GM23338 (cell line): ENCODE data around the gene GOLGB1. TPM values are rescaled to one million over a fixed set of nuclear protein-coding genes. Genes with fewer than 3 reads are reported as not detected.

Experiments used
- ATAC-seq: fragments of 200-7000 bp; cut with Tn5 transposase; 3 replicates; pipeline ENCODE4 v1.9.1; 2020
- DNase-seq: peaks from one replicate; pipeline ENCODE4 v3.0.0-alpha.2; 2015; ENCODE audit warnings: low spot score
- H2AFZ ChIP-seq: fragments of 200-600 bp; sonication (generic); 2 replicates; pipeline ENCODE4 v1.8.0; 2016; ENCODE audit warnings: antibody characterized with exemption, mild to moderate bottlenecking, moderate library complexity
- H3F3A ChIP-seq: fragments of 200-600 bp; sonication (generic); replicated peaks from 2 replicates; pipeline ENCODE4 v1.8.0; 2017; ENCODE audit warnings: antibody characterized with exemption, mixed run types, low read depth
- H3K27ac ChIP-seq: fragments of 200-600 bp; sonication (generic); 2 replicates; pipeline ENCODE4 v1.6.1; 2016; ENCODE audit warnings: low read depth
- H3K27me3 ChIP-seq: fragments of 200-600 bp; sonication (generic); 2 replicates; pipeline ENCODE4 v1.8.0; 2016; ENCODE audit warnings: mild to moderate bottlenecking, mixed run types, moderate library complexity; ENCODE audit not compliant: insufficient read depth
- H3K36me3 ChIP-seq: fragments of 200-600 bp; sonication (generic); 2 replicates; pipeline ENCODE4 v1.8.0; 2016; ENCODE audit warnings: mild to moderate bottlenecking; ENCODE audit not compliant: insufficient read depth
- H3K4me1 ChIP-seq: fragments of 200-600 bp; sonication (generic); 2 replicates; pipeline ENCODE4 v1.8.0; 2016; ENCODE audit warnings: mild to moderate bottlenecking, moderate library complexity; ENCODE audit not compliant: insufficient read depth
- H3K4me2 ChIP-seq: fragments of 200-600 bp; sonication (generic); 2 replicates; pipeline ENCODE4 v1.7.1; 2017; ENCODE audit warnings: mixed run types
- H3K4me3 ChIP-seq: fragments of 200-600 bp; sonication (generic); 2 replicates; pipeline ENCODE4 v1.6.1; 2016; ENCODE audit warnings: mixed run types
- H3K79me2 ChIP-seq: fragments of 200-600 bp; sonication (generic); replicated peaks from 2 replicates; pipeline ENCODE4 v1.8.0; 2017; ENCODE audit warnings: mild to moderate bottlenecking; ENCODE audit not compliant: insufficient read depth
- H3K9me2 ChIP-seq: fragments of 200-600 bp; sonication (generic); 2 replicates; pipeline ENCODE4 v1.8.0; 2017; ENCODE audit not compliant: insufficient read depth
- H4K20me1 ChIP-seq: fragments of 200-600 bp; sonication (generic); replicated peaks from 2 replicates; pipeline ENCODE4 v1.8.0; 2017; ENCODE audit warnings: mild to moderate bottlenecking; ENCODE audit not compliant: insufficient read depth
- H3K27ac Mint-ChIP-seq: 2 replicates; pipeline ENCODE4 v1.8.0; 2020; ENCODE audit warnings: inconsistent platforms, mild to moderate bottlenecking, moderate library complexity, mixed read lengths
- H3K27me3 Mint-ChIP-seq: 3 replicates; pipeline ENCODE4 v1.8.0; 2022; ENCODE audit warnings: low read depth, mild to moderate bottlenecking, moderate library complexity, mixed read lengths, inconsistent platforms; ENCODE audit not compliant: insufficient read depth, poor library complexity
- H3K36me3 Mint-ChIP-seq: 3 replicates; pipeline ENCODE4 v1.8.0; 2021; ENCODE audit warnings: low read depth, mild to moderate bottlenecking, inconsistent platforms, moderate library complexity, mixed read lengths
- H3K4me1 Mint-ChIP-seq: 3 replicates; pipeline ENCODE4 v1.8.0; 2020; ENCODE audit warnings: mild to moderate bottlenecking, inconsistent platforms, mixed read lengths
- H3K4me3 Mint-ChIP-seq: 3 replicates; pipeline ENCODE4 v1.8.0; 2021; ENCODE audit warnings: moderate library complexity, mild to moderate bottlenecking, inconsistent platforms, mixed read lengths
- H3K9me3 Mint-ChIP-seq: 3 replicates; pipeline ENCODE4 v1.8.0; 2020; ENCODE audit warnings: moderate library complexity, mild to moderate bottlenecking, inconsistent platforms, mixed read lengths
- JUNB ChIP-seq: IDR thresholded peaks from one replicate; pipeline ENCODE4 v1.6.1; 2016; ENCODE audit warnings: antibody characterized with exemption; ENCODE audit not compliant: unreplicated experiment
- NANOG ChIP-seq: IDR thresholded peaks from 2 replicates; pipeline ENCODE4 v1.6.1; 2016; ENCODE audit warnings: antibody characterized with exemption, borderline replicate concordance
- STAT1 ChIP-seq: IDR thresholded peaks from one replicate; pipeline ENCODE4 v1.6.1; 2016; ENCODE audit warnings: antibody characterized with exemption; ENCODE audit not compliant: unreplicated experiment
- polyA plus RNA-seq: library from polyadenylated mRNA; unstranded; fragments of >200 nt; fragmentation: Nextera tagmentation; extraction: Ambion mirVana; gene quantifications from 2 replicates; pipeline ENCODE4 v1.2.1, GENCODE V29; 2016
- total RNA-seq: library from RNA; depleted of rRNA; stranded (reverse); fragments of >200 nt; shearing (Covaris generic); gene quantifications from 2 replicates; pipeline ENCODE4 v1.2.3, GENCODE V29; 2014
- TF ChIP-seq, protein P1 (sequence below), 2 experiments: fragments of 200-600 bp in 1 of 2; sonication (generic) in 1 of 2; conservative IDR thresholded peaks; 2 replicates each; pipeline versions ENCODE4 v1.5.1 to v1.6.1; 2016 to 2017; ENCODE audit warnings: antibody characterized with exemption in 2 of 2, low read depth in 2 of 2, mild to moderate bottlenecking in 2 of 2, moderate library complexity in 1 of 2
- TF ChIP-seq, protein P2 (sequence below): fragments of 250-450 bp; sonication (Bioruptor Pico); IDR thresholded peaks from 2 replicates; pipeline ENCODE4 v1.5.0; 2020; ENCODE audit warnings: mild to moderate bottlenecking, moderate library complexity

The GOLGB1 gene
- total and polyA plus RNA-seq, 2 experiments from 2014 or later = 34.5 to 56.8 TPM

DNA sequence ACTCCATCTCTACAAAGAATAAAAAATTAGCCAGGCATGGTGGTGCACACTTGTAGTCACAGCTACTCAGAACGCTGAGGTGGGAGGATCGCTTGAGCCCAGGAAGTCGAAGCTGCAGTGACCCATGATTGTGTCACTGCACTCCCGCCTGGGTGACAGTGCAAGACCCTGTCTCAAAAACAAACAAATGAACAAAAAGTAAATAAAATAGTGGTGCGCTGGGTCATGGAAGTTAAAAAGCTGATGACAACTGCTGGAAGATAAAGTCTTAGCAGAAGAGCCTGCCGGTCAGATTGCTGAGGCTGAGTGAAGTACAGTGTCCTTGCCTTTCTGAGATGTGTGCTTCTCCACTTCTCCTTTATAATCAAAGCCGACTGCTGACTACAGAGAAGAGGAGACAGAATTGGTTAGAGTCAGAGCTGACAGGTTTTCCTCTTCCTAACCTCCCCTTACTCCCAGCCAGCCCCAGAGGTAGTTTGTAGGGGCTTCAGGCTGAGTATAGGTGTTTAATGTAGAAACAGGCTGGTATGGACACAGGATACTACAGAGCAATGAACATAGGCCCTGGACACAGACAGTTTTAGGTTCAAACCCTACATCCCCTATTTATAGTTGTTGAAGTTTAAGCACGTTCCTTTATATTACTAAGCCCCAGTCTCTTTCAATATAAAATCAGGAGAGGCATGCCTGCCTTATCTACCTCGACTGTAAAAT is 106.8 kb downstream of the GOLGB1 start:
- H3K27me3 Mint-ChIP-seq = no peaks in the 10 kb centered on the region
- Histone ChIP-seq H3K9me2 (no peaks in the 10 kb centered on the region; the same call in 1 of the 2 replicates), H3F3A (no peaks in the 10 kb centered on the region), H3K36me3 (no peaks in the 10 kb centered on the region), H3K4me1 (peaks cover 14% of the 10 kb centered on the region), H3K4me2 (no peak overlapping the region), H2AFZ (peak overlapping the region; percentile 72), H3K4me3 (no peak overlapping the region), H3K27ac (peak overlapping the region; percentile 3; the same call in 1 of the 2 replicates), H4K20me1 (no peaks in the 10 kb centered on the region), H3K27me3 (no peaks in the 10 kb centered on the region), H3K79me2 (no peaks in the 10 kb centered on the region)
- ATAC-seq = peak; percentile 55
- no peaks in the 10 kb centered on the region for H3K36me3 Mint-ChIP-seq
- H3K4me3 Mint-ChIP-seq = no peak overlapping the region
- H3K4me1 Mint-ChIP-seq = peaks cover 25% of the 10 kb centered on the region
- 0 out of 2 replicates have a peak overlapping the region, but pooled peaks have one; percentile 3 for H3K27ac Mint-ChIP-seq
- H3K9me3 Mint-ChIP-seq = no peaks in the 10 kb centered on the region
- TF ChIP-seq NANOG (no peak), STAT1 (no peak), JUNB (no peak)
- TF ChIP-seq, protein P1, sequence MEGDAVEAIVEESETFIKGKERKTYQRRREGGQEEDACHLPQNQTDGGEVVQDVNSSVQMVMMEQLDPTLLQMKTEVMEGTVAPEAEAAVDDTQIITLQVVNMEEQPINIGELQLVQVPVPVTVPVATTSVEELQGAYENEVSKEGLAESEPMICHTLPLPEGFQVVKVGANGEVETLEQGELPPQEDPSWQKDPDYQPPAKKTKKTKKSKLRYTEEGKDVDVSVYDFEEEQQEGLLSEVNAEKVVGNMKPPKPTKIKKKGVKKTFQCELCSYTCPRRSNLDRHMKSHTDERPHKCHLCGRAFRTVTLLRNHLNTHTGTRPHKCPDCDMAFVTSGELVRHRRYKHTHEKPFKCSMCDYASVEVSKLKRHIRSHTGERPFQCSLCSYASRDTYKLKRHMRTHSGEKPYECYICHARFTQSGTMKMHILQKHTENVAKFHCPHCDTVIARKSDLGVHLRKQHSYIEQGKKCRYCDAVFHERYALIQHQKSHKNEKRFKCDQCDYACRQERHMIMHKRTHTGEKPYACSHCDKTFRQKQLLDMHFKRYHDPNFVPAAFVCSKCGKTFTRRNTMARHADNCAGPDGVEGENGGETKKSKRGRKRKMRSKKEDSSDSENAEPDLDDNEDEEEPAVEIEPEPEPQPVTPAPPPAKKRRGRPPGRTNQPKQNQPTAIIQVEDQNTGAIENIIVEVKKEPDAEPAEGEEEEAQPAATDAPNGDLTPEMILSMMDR (conservative IDR thresholded peaks at IDR 0.05; ENCODE audit: low read depth in 2 of 2) = no peak
- TF ChIP-seq, protein P2, sequence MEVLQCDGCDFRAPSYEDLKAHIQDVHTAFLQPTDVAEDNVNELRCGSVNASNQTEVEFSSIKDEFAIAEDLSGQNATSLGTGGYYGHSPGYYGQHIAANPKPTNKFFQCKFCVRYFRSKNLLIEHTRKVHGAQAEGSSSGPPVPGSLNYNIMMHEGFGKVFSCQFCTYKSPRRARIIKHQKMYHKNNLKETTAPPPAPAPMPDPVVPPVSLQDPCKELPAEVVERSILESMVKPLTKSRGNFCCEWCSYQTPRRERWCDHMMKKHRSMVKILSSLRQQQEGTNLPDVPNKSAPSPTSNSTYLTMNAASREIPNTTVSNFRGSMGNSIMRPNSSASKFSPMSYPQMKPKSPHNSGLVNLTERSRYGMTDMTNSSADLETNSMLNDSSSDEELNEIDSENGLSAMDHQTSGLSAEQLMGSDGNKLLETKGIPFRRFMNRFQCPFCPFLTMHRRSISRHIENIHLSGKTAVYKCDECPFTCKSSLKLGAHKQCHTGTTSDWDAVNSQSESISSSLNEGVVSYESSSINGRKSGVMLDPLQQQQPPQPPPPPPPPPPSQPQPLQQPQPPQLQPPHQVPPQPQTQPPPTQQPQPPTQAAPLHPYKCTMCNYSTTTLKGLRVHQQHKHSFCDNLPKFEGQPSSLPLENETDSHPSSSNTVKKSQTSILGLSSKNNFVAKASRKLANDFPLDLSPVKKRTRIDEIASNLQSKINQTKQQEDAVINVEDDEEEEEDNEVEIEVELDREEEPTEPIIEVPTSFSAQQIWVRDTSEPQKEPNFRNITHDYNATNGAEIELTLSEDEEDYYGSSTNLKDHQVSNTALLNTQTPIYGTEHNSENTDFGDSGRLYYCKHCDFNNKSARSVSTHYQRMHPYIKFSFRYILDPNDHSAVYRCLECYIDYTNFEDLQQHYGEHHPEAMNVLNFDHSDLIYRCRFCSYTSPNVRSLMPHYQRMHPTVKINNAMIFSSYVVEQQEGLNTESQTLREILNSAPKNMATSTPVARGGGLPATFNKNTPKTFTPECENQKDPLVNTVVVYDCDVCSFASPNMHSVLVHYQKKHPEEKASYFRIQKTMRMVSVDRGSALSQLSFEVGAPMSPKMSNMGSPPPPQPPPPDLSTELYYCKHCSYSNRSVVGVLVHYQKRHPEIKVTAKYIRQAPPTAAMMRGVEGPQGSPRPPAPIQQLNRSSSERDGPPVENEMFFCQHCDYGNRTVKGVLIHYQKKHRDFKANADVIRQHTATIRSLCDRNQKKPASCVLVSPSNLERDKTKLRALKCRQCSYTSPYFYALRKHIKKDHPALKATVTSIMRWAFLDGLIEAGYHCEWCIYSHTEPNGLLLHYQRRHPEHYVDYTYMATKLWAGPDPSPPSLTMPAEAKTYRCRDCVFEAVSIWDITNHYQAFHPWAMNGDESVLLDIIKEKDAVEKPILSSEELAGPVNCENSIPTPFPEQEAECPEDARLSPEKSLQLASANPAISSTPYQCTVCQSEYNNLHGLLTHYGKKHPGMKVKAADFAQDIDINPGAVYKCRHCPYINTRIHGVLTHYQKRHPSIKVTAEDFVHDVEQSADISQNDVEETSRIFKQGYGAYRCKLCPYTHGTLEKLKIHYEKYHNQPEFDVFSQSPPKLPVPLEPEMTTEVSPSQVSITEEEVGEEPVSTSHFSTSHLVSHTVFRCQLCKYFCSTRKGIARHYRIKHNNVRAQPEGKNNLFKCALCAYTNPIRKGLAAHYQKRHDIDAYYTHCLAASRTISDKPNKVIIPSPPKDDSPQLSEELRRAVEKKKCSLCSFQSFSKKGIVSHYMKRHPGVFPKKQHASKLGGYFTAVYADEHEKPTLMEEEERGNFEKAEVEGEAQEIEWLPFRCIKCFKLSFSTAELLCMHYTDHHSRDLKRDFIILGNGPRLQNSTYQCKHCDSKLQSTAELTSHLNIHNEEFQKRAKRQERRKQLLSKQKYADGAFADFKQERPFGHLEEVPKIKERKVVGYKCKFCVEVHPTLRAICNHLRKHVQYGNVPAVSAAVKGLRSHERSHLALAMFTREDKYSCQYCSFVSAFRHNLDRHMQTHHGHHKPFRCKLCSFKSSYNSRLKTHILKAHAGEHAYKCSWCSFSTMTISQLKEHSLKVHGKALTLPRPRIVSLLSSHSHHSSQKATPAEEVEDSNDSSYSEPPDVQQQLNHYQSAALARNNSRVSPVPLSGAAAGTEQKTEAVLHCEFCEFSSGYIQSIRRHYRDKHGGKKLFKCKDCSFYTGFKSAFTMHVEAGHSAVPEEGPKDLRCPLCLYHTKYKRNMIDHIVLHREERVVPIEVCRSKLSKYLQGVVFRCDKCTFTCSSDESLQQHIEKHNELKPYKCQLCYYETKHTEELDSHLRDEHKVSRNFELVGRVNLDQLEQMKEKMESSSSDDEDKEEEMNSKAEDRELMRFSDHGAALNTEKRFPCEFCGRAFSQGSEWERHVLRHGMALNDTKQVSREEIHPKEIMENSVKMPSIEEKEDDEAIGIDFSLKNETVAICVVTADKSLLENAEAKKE (CRISPR knock-in tag) = no peak
- DNase-seq = no peak
